ENCODE results near the gene TBC1D24.
"Not testable (repeated sequence)": the region's sequence is repeated elsewhere in the genome, so short reads cannot be mapped to it uniquely, and the experiment has no call there.

The TBC1D24 gene

DNA sequence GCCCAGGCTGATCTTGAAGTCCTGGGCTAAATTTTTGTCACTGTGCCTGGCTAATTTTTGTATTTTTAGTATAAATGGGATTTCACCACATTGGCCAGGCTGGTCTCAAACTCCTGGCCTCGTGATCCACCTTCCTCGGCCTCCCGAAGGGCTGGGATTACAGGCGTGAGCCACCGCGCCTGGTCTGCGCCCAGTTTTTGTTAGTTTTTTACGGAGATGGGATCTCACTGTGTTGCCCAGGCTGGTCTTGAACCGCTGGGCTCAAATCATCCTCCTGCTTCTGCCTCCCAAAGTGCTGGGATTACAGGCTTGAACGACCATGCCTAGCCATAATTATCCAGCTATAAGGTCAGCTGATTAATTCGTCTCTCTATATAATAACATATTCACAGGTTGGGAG, 59.0 kb downstream of the TBC1D24 start:
- no peak for DNase-seq

DNA sequence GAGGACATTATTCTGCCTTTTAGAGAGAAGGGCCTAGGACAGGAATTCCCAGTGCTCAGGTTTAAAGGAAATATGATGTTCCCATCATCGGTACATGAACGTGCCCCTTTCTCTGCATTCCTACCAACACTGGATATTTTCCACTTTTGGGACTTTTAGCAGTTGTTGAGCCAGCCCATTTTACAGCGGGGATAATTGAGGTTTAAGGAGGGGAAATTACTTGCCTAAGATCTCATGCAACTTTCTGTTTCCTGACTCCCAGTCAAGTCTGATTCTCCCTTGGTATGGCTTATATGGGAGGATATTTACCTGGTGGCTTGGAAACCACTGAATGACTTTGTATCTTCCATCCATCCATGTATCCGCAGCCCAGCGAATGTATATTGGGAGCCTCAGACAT, 59.4 kb downstream of the TBC1D24 start:
- DNase-seq: not testable (repeated sequence)

DNA sequence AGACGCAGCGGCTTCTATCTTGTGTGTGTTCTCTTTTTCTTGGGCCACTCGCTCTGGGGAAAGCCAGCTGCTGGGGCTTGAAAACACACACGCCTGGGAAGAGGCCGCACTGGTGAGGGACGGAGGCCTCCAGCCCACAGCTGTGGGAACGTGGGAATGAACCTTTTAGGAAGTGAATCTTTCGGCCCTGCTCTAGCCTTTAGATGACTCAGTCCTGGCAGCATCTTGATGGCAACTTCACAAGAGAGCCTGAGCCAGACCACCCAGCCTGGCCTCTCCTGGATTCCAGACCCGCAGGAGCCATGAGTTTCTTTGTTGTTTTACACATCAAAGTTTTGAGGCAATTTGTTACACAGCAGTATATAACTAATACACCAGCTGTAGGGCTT, 60.7 kb downstream of the TBC1D24 start:
- DNase-seq: no peak

DNA sequence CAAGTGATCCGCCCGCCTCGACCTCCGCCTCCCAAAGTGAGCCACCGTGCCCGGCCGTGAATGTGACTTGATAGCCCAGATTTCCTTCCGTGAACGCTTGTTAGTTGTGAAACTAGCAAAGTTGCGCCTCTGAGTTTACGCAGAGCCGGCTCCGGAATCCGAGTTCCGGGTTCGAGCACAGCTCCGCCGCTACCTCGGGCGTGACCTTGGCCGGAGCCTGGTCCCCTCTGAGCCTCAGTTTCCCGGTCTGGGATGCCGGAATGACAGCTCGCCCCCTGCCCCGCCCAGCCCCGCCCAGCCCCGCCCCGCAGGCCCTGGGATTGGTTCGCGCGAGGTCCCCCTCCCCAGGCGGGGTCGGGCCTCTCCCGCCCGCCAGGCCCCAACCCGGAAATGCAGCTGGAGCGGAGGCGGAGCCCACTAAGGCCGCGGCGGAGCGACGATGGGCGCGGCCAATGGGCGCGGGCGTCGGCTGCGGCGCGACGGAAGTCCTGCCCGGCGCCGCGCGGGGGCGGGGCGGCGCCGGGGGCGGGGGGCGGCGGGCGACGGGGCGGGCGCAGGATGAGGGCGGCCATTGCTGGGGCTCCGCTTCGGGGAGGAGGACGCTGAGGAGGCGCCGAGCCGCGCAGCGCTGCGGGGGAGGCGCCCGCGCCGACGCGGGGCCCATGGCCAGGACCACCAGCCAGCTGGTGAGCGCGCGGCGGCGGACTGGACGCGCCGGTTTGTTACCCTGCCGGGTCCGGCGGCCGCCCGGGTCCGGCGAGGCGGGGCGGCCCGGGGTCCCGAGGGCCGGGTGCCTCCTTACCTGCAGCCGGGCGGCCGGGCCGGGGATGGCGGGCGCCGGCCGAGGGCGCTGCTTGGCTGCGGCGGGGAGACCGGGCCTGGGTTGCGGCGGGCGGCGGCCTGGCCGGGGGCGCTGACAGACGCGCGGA, 62.8 kb downstream of the TBC1D24 start, which contains the start of gene PDPK1:
PDPK1 (plus strand) TSS at position 571 of the 929 bp plus-strand sequence; CDS start at position 663, 92 bp downstream.
- DNase-seq: peak; percentile 97

- not testable (repeated sequence) for DNase-seq
Measured at GRCh38 chr16:2539192-2539844, 64.4 kb downstream of the TBC1D24 start.

DNA sequence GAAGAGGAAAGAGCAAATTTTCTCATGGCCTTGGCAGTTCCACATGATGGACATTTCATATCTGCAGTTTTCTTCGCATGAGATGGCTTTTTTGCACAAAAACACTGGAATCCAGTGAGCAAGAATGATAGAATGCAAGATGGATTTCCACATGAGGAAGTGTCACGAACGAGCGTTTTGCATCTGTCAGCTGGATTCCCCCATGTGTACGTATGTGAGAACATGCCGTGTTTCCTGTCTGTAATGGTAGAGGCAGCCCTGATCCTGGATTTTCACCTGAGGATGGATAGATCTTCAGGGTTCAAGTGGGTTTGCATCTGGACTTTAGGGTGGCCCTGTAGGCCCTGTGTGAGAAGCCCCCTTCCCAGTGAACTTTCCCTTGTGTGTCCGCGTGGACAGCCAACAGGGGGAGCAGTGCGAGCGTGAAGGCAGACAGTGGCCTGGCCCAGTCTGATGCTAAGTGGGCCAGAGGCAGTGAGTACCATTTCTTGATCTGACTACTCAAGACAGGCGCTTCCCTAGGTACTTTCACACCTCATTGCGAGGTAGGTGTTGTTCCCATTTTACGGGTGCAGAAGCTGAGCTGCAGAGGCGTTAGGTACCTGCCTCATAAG, 65.0 kb downstream of the TBC1D24 start:
- DNase-seq: peak; percentile 34

- not testable (repeated sequence) for DNase-seq
Measured at GRCh38 chr16:2540912-2541311, 66.0 kb downstream of the TBC1D24 start.

GRCh38 chr16:2541409-2541808, 66.5 kb downstream of the TBC1D24 start:
- DNase-seq: peak; percentile 18

GRCh38 chr16:2543771-2544170, 68.8 kb downstream of the TBC1D24 start:
- DNase-seq: not testable (repeated sequence)

- not testable (repeated sequence) for DNase-seq
Measured at GRCh38 chr16:2550283-2550878, 75.5 kb downstream of the TBC1D24 start.

DNA sequence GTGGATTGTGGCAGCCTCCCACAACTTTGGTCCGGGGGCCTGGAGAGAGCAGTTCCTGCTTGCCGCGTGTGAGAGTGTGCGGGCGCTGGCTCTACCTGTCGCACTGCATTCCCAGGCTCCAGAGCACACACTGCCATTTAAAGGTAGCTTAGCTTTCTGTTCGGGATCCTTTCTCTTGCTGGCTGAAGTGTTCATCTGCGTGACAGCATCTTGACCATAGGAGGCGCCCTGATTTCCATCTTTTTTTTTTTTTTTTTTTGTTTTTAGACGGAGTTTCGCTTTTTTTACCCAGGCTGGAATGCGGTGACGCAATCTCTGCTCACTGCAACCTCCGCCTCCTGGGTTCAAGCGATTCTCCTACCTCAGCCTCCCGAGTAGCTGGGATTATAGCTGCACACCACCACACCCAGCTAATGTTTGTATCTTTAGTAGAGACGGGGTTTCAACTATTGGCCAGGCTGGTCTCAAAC, 76.5 kb downstream of the TBC1D24 start:
- DNase-seq: not testable (repeated sequence)

DNA sequence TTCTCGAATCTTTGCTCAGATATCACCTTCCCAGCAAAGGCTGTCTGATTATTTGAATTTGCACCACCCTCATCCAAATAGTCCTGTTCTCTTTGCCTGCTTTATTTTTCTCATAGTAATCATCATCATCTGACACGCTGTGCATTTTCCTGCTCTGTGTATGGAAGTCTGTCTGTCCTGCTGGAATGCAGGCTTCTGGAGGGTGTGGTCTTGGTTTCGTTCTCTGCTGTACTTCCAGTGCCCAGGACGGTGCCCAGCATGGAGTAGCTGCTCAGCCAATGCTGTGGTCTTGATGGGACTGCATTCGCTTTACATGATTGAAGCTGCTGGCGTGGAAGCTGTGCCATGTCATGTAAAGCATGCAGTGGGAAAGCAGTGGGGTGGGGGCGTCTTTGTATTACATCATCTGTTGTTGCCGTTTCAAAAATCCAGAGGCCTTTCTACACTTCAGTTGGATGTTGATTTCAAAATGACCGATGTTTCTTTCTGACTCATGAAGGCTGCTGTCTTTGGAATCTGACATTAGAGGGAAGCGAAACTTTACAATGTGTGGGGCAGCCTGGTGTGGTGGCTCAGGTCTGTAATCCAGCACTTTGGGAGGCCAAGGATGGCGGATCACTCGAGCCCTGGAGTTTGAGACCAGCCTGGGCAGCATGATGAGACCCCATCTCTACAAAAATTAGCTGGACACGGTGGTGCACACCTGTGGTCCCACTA, 79.9 kb downstream of the TBC1D24 start:
- not testable (repeated sequence) for DNase-seq
